Upper lobe of left lung (tissue), 4 donors: ENCODE measurements around the gene TAOK1.

Experiments used
- POLR2A ChIP-seq, 4 donors: fragments of 450-650 bp; IDR thresholded peaks; one replicate each; pipeline ENCODE4 v1.5.1; 2016 to 2017; ENCODE audit warnings: antibody characterized with exemption in 4 of 4, mild to moderate bottlenecking in 2 of 4
- TF ChIP-seq, protein P1 (sequence below), 6 experiments: fragments of 450-650 bp in 4 of 6; fragments of 200-600 bp in 2 of 6; sonication (generic) in 2 of 6; IDR thresholded peaks; one replicate each; pipeline ENCODE4 v1.5.1; 2016 to 2019; ENCODE audit warnings: antibody characterized with exemption in 6 of 6

DNA sequence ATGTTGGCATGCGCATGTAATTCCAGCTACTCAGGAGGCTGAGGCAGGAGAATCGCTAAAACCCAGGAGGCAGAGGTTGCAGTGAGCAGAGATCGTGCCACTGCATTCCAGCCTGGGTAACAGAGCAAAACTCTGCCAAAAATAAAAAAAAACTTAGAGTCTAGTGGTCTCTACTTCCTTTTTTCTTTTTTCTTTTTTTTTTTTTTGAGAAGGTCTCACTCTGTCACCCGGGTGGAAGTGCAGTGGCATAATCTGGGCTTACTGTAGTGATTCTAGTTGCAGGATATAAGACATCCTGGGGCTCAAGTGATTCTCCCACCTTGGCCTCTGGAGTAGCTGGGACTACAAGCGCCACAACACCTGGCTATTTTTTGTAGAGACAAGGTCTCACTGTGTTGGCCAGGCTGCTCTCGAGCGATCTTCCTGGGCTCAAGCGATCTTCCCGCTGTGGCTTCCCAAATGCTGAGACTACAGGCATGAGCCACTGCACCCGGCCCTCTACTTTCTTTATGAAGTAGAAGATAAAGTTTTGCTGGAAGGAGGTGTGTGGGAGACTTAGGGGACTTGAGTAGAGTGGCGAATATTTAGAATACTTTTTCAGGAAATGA, 47.9 kb upstream of the TAOK1 start:
- no peak for TF ChIP-seq POLR2A (IDR thresholded peaks at IDR 0.05)
- TF ChIP-seq, protein P1, sequence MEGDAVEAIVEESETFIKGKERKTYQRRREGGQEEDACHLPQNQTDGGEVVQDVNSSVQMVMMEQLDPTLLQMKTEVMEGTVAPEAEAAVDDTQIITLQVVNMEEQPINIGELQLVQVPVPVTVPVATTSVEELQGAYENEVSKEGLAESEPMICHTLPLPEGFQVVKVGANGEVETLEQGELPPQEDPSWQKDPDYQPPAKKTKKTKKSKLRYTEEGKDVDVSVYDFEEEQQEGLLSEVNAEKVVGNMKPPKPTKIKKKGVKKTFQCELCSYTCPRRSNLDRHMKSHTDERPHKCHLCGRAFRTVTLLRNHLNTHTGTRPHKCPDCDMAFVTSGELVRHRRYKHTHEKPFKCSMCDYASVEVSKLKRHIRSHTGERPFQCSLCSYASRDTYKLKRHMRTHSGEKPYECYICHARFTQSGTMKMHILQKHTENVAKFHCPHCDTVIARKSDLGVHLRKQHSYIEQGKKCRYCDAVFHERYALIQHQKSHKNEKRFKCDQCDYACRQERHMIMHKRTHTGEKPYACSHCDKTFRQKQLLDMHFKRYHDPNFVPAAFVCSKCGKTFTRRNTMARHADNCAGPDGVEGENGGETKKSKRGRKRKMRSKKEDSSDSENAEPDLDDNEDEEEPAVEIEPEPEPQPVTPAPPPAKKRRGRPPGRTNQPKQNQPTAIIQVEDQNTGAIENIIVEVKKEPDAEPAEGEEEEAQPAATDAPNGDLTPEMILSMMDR (IDR thresholded peaks at IDR 0.05) = no peak
